Lung (tissue), 12 donors: ENCODE results near the gene ANKS1B. TPM values are rescaled to one million over a fixed set of nuclear protein-coding genes. Genes with fewer than 3 reads are reported as not detected.
A peak's percentile ranks its signal among the peaks of the same experiment; 100 is the strongest.

ENCODE experiments used
- ATAC-seq: fragments of 200-7000 bp; cut with Tn5 transposase; one replicate; pipeline ENCODE4 v1.9.1; 2020; ENCODE audit warnings: moderate number of reproducible peaks; ENCODE audit not compliant: insufficient read depth, low FRiP score
- DNase-seq, 3 donors: peaks; one replicate each; pipeline ENCODE4 v3.0.0-alpha.2; 2013 to 2017
- H3K27ac ChIP-seq, 2 donors: one replicate each; pipeline ENCODE4 v1.5.1; 2013; ENCODE audit warnings: mild to moderate bottlenecking in 2 of 2, moderate library complexity in 2 of 2, control low read depth in 1 of 2, inconsistent platforms in 1 of 2, low read depth in 1 of 2, low read length in 1 of 2
- H3K27me3 ChIP-seq, 3 donors: one replicate each; pipeline ENCODE4 v1.5.1; 2013; ENCODE audit warnings: low read length in 2 of 3; ENCODE audit not compliant: control insufficient read depth in 3 of 3, insufficient read depth in 3 of 3
- H3K36me3 ChIP-seq, 4 donors: one replicate each; pipeline ENCODE4 v1.5.1; 2013; ENCODE audit warnings: low read length in 4 of 4, mild to moderate bottlenecking in 1 of 4, moderate library complexity in 1 of 4; ENCODE audit not compliant: control insufficient read depth in 4 of 4, insufficient read depth in 4 of 4
- H3K4me1 ChIP-seq, 5 donors: one replicate each; pipeline ENCODE4 v1.5.1; 2013; ENCODE audit warnings: low read length in 5 of 5, mild to moderate bottlenecking in 2 of 5, moderate library complexity in 1 of 5; ENCODE audit not compliant: control insufficient read depth in 5 of 5, insufficient read depth in 5 of 5
- H3K4me3 ChIP-seq: one replicate; pipeline ENCODE4 v1.5.1; 2013; ENCODE audit warnings: mild to moderate bottlenecking, control low read depth, moderate library complexity
- H3K9ac ChIP-seq, 2 donors: one replicate each; pipeline ENCODE4 v1.5.1; 2013; ENCODE audit warnings: low read length in 2 of 2, control low read depth in 1 of 2; ENCODE audit not compliant: insufficient read depth in 1 of 2
- H3K9me3 ChIP-seq, 4 donors: one replicate each; pipeline ENCODE4 v1.5.1; 2013; ENCODE audit warnings: low read length in 3 of 4, mild to moderate bottlenecking in 1 of 4, moderate library complexity in 1 of 4; ENCODE audit not compliant: control insufficient read depth in 4 of 4, insufficient read depth in 3 of 4
- CTCF ChIP-seq: IDR thresholded peaks from 2 replicates; pipeline ENCODE4 v1.5.1; 2012; ENCODE audit warnings: mild to moderate bottlenecking; ENCODE audit errors: control extremely low read depth, extremely low read depth
- WGBS, 2 donors: extraction: QIAGEN DNeasy Blood & Tissue Kit; methylation state at CpG; one replicate each; pipeline ENCODE4 v1.1.7; 2013; 5-methylcytosine and 5-hydroxymethylcytosine counted together
- polyA plus RNA-seq, 2 donors: library from polyadenylated mRNA; stranded (reverse); fragments of 200-250 nt; gene quantifications; one replicate each; pipeline ENCODE4 v1.2.1, GENCODE V29; 2013
- total RNA-seq, 2 donors: library from RNA; depleted of rRNA in 1 of 2; stranded (reverse); fragments of >200 nt in 1 of 2; gene quantifications; one replicate each; pipeline ENCODE4 v1.2.1, GENCODE V29; 2014 to 2021
- donor health status: control.
- donor health status: control.
- donor health status: Bipolar disorder and iron deficiency.
- donor health status: healthy.
- donor health status: DM: yes; HTN: yes; CAD: no.

ANKS1B gene
- total and polyA plus RNA-seq, 4 donors = 0.32 to 10.3 (median 3.7) TPM

DNA sequence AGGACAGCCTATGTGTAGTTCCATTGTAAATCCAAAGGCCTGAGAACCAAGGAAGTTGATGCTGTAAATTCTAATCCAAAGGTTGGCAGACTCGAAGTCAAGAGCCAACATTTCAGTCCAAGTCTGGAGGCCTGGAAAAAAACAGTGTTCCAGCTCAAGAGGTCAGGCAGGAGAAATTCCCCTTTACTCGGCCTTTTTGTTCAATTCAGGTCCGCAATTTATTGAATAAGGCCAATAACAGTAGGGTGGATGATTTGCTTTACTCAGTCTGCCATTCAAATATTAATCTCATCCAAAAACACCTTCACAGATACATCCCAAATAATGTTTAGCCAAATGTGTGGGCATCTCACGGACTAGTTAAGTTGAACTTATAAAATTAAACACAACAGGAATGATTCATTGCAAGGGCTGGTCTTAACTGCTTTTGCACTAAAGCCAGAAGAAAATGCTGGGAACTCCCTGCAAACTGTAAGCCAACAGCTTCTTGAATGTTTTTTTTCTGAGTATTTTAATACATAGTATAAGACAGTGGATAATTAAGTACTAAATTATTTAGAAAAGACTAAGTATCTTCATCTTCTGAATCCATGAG, 534.6 kb downstream of the ANKS1B start:
- peak in 1 of 3 donors; percentile 6 for DNase-seq

DNA sequence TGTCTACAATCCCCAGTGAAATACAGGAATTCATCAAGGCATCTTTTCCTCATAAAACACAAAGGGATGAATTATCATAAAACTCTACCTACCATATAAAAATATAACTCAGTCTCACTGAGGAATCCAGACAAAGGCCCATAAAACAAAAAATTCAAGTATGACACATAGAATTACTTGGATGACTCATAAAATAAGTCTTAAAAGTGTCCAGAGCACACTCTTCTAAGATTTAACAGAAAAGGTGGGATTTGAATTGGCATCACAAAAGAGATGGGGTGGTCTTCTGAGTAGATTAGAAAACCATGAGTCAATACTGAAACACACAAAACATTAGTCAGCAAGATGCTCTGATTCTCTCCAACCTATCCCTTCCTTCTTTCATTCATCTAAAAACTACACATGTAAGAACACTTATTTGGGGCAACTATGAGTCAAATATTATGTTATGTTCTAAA, 539.8 kb downstream of the ANKS1B start:
- H3K4me3 ChIP-seq = no peak overlapping the region
- H3K4me1 ChIP-seq = no peaks in the 10 kb centered on the region
- H3K36me3 ChIP-seq = no peaks in the 10 kb centered on the region
- no peak for TF ChIP-seq CTCF
- no peaks in the 10 kb centered on the region for H3K27me3 ChIP-seq
- no peak overlapping the region for H3K9ac ChIP-seq
- H3K9me3 ChIP-seq = no peaks in the 10 kb centered on the region
- ATAC-seq (no peak), DNase-seq (no peak)
- no peak overlapping the region for H3K27ac ChIP-seq

More for the DNA sequence above, 534.6 kb downstream of the ANKS1B start:
- H3K27me3 ChIP-seq = no peaks in the 10 kb centered on the region
- H3K9ac ChIP-seq = no peak overlapping the region
- WGBS, 2 donors = 73 to 86% methylated on average over 4 of the region's 4 CpGs
- H3K4me1 ChIP-seq = no peaks in the 10 kb centered on the region
- no peak for TF ChIP-seq CTCF
- no peak overlapping the region for H3K27ac ChIP-seq
- no peak overlapping the region for H3K4me3 ChIP-seq
- no peaks in the 10 kb centered on the region for H3K36me3 ChIP-seq
- H3K9me3 ChIP-seq = no peaks in the 10 kb centered on the region
- no peak for ATAC-seq

GRCh38 chr12:99442758-99443157, 542.0 kb downstream of the ANKS1B start:
- H3K9me3 ChIP-seq = no peaks in the 10 kb centered on the region
- DNase-seq = no peak
- no peaks in the 10 kb centered on the region for H3K36me3 ChIP-seq
- 65 to 66% methylated on average over 3 of the region's 3 CpGs for WGBS, 2 donors
- ATAC-seq = no peak
- H3K27ac ChIP-seq = no peak overlapping the region
- no peaks in the 10 kb centered on the region for H3K4me1 ChIP-seq
- no peak for TF ChIP-seq CTCF
- no peaks in the 10 kb centered on the region for H3K27me3 ChIP-seq
- H3K4me3 ChIP-seq = no peak overlapping the region
- no peak overlapping the region for H3K9ac ChIP-seq

DNA sequence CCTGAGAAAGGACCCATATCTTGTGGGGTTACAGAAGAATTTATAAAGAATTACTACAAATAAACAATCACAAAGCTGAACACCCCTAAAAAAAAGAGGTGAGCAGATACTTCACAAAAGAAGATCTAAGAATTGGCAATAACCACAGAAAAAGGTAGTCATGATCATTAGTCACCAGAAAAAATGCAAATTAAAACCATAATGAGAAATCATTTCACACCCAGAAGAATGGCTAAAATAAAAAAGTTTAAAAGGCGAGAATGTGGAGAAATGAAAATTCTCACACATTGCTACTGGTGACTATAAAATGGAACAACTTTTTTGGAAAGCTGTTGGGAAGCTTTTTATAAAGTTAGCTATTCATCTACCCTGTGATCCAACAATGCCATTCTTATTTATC, 545.3 kb downstream of the ANKS1B start:
- Histone ChIP-seq H3K4me3 (no peak overlapping the region), H3K9ac (no peak overlapping the region), H3K27me3 (no peaks in the 10 kb centered on the region), H3K9me3 (peaks cover 0 to 3% (median 0%) of the 10 kb centered on the region in 4 donors), H3K4me1 (no peaks in the 10 kb centered on the region), H3K27ac (no peak overlapping the region), H3K36me3 (no peaks in the 10 kb centered on the region)
- no peak for TF ChIP-seq CTCF
- DNase-seq (no peak), ATAC-seq (no peak)
- 87 to 92% methylated on average over 1 of the region's 1 CpG for WGBS, 2 donors
